SIG-M5 treated with dmso at 0.1 percent for 504 hours (cell line): ENCODE measurements around the gene ALDH16A1.

Experiments
- DNase-seq: peaks from one replicate; lab custom pipeline; 2025; ENCODE audit not compliant: unreplicated experiment; lab: John Stamatoyannopoulos, UW

The ALDH16A1 gene

GRCh38 chr19:49423071-49423984, 29.7 kb upstream of the ALDH16A1 start, which contains the start of gene PTH2:
Gene PTH2 (minus strand): TSS chr19:49423441. CDS start chr19:49423339, 102 bp downstream.
- no peak for DNase-seq

- DNase-seq = no peak
Observed at GRCh38 chr19:49423985-49424303, 29.1 kb upstream of the ALDH16A1 start.

- DNase-seq = no peak
Observed at GRCh38 chr19:49425178-49425577, 27.8 kb upstream of the ALDH16A1 start, which contains the start of gene GFY. Gene GFY (plus strand): TSS chr19:49425388. CDS start chr19:49426431, 1,043 bp downstream.

GRCh38 chr19:49425922-49426592, 27.0 kb upstream of the ALDH16A1 start:
- DNase-seq = no peak

- no peak for DNase-seq
Observed at GRCh38 chr19:49427339-49427738, 25.7 kb upstream of the ALDH16A1 start.

- no peak for DNase-seq
Observed at GRCh38 chr19:49427855-49428546, 25.0 kb upstream of the ALDH16A1 start.

GRCh38 chr19:49428547-49429451, 24.2 kb upstream of the ALDH16A1 start:
- no peak for DNase-seq

GRCh38 chr19:49430172-49430677, 22.8 kb upstream of the ALDH16A1 start:
- DNase-seq = no peak

GRCh38 chr19:49430678-49431329, 22.2 kb upstream of the ALDH16A1 start:
- no peak for DNase-seq

GRCh38 chr19:49431330-49431749, 21.7 kb upstream of the ALDH16A1 start:
- no peak for DNase-seq

GRCh38 chr19:49432141-49433073, 20.6 kb upstream of the ALDH16A1 start:
- DNase-seq = no peak

- DNase-seq = no peak
Observed at GRCh38 chr19:49433240-49433901, 19.7 kb upstream of the ALDH16A1 start.

GRCh38 chr19:49434907-49435583, 18.0 kb upstream of the ALDH16A1 start:
- DNase-seq = no peak

GRCh38 chr19:49435670-49436069, 17.4 kb upstream of the ALDH16A1 start:
- no peak for DNase-seq

- no peak for DNase-seq
Observed at GRCh38 chr19:49436381-49437017, 16.5 kb upstream of the ALDH16A1 start.

- no peak for DNase-seq
Observed at GRCh38 chr19:49437231-49437630, 15.8 kb upstream of the ALDH16A1 start.

- no peak for DNase-seq
Observed at GRCh38 chr19:49438261-49438660, 14.8 kb upstream of the ALDH16A1 start.
